ENCODE data around the gene PEAR1.

GRCh38 chr1:156875341-156875615 is 18.2 kb upstream of the PEAR1 start:
- no peak for TF ChIP-seq CTCF (IDR thresholded peaks at IDR 0.05)
- TF ChIP-seq EP300 (IDR thresholded peaks at IDR 0.05), result no peak

All from ovary (tissue), 3 donors.